AG09309 (cell line): Measurements from ENCODE around the gene KRT71.

Experiments
- DNase-seq: peaks from one replicate; pipeline ENCODE4 v3.0.0-alpha.2; 2010; ENCODE audit warnings: low read depth
- H3K4me3 ChIP-seq: 2 replicates; pipeline ENCODE4 v1.5.1; 2011; ENCODE audit warnings: mild to moderate bottlenecking, low read depth, low read length, moderate library complexity; ENCODE audit not compliant: control insufficient read depth
- CTCF ChIP-seq: IDR thresholded peaks from 2 replicates; pipeline ENCODE4 v1.5.1; 2011; ENCODE audit warnings: mild to moderate bottlenecking, low read depth, low read length, inconsistent platforms; ENCODE audit not compliant: insufficient read depth, control insufficient read depth; ENCODE audit errors: missing control alignments

Gene KRT71

DNA sequence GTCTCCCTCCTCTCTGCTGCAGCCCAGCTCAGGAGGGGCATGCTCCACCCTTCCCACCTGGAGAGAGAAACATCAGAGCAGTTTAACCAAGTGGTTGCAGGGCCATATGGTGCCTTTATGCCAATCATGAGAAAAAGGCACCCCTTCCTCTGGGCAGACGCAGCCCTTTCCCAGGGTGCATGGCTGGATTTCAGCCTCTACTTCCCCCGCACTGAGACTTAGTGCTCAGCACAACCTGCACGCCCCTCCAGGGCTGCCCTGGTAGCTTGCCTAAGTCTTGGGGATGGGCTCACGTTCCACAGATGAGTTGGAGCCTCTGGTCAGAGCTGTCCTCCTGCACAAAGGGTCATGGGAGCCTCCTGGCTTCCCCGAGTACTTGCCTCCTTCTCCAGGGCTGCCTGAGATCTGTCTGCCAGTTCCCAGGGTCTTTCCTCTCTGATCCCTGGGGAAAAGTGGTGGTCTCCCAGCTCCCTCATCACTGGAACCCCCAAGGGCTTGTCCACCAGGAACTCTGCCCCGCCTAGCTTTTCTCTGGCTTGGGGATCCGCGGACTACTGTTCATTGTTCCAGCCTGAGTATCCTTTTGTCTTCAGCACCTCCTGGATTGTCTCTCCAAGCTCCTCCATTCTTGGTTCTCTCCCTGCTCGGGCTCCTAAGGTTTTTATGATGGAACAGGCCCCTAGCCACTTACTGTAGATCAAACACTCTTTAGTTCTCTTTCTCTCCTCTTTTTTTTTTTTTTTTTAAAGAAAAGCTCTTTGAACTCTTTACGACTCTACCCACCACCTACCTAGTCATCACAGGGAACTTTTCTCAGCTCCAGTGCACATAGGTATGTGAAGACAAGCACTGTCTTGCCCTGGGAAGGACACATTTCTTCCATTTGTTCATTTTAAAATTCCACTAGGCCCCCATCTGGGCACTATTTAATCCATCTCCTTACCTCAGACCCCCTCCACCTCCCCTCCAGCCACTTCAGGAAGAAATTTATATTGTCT, 26.8 kb upstream of the KRT71 start:
- H3K4me3 ChIP-seq, result no peak overlapping the region
- TF ChIP-seq CTCF, result no peak
- no peak for DNase-seq

DNA sequence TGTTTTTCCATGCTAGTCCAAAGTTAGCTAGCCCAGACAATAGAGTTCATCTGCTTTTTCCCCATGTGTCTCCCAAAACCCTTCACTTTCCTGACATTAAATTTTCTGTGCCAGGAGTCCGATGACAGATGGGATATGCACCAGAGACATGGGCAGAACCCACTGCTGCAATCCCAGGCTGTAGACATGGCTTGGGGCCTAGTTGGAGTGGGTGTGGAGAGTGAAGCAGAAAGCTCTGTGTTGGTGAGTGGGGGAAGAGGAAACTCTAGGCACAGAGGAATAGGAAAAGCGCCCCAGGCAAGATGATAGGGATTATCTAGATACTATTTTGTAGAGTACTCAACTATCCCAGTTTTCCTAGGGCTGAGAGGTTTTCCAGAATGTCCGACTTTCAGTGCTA, 25.5 kb upstream of the KRT71 start:
- H3K4me3 ChIP-seq, result no peak overlapping the region
- no peak for TF ChIP-seq CTCF
- no peak for DNase-seq

DNA sequence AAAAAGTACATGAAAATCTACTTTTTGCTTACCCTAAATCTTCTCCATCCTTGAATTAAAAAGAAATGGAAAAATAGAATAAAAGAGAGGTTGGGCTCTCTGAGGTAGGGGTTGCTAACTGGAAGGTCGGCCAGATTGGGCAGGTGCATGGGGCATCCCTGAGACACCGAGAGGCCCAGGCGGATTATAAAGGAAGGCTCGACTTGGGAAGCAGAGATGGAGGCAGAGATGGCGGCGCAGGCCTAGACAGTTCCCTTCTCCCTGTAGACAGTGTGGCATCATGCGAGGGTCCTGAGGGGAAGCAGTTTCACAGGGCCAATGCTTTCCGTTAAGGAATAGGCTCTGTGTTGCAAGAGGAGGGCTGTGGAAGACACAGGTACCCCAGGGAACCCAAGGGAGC, 24.4 kb upstream of the KRT71 start:
- TF ChIP-seq CTCF, result no peak
- DNase-seq, result no peak
- no peak overlapping the region for H3K4me3 ChIP-seq

- H3K4me3 ChIP-seq, result no peak overlapping the region
- TF ChIP-seq CTCF, result no peak
- no peak for DNase-seq
Observed at GRCh38 chr12:52575948-52576347, 23.0 kb upstream of the KRT71 start.

- no peak for TF ChIP-seq CTCF
- DNase-seq, result no peak
- H3K4me3 ChIP-seq, result no peak overlapping the region
Observed at GRCh38 chr12:52575256-52575655, 22.3 kb upstream of the KRT71 start.

GRCh38 chr12:52573743-52574142, 20.8 kb upstream of the KRT71 start, which contains the start of gene KRT74:
Gene KRT74 (minus strand): TSS chr12:52573843. CDS start chr12:52573777, 66 bp downstream.
- no peak for DNase-seq
- H3K4me3 ChIP-seq, result no peak within 1 kb of the TSS
- no peak for TF ChIP-seq CTCF
